ENCODE data around the gene UGGT1. TPM values are rescaled to one million over a fixed set of nuclear protein-coding genes. Genes with fewer than 3 reads are reported as not detected.

The UGGT1 gene, protein sequence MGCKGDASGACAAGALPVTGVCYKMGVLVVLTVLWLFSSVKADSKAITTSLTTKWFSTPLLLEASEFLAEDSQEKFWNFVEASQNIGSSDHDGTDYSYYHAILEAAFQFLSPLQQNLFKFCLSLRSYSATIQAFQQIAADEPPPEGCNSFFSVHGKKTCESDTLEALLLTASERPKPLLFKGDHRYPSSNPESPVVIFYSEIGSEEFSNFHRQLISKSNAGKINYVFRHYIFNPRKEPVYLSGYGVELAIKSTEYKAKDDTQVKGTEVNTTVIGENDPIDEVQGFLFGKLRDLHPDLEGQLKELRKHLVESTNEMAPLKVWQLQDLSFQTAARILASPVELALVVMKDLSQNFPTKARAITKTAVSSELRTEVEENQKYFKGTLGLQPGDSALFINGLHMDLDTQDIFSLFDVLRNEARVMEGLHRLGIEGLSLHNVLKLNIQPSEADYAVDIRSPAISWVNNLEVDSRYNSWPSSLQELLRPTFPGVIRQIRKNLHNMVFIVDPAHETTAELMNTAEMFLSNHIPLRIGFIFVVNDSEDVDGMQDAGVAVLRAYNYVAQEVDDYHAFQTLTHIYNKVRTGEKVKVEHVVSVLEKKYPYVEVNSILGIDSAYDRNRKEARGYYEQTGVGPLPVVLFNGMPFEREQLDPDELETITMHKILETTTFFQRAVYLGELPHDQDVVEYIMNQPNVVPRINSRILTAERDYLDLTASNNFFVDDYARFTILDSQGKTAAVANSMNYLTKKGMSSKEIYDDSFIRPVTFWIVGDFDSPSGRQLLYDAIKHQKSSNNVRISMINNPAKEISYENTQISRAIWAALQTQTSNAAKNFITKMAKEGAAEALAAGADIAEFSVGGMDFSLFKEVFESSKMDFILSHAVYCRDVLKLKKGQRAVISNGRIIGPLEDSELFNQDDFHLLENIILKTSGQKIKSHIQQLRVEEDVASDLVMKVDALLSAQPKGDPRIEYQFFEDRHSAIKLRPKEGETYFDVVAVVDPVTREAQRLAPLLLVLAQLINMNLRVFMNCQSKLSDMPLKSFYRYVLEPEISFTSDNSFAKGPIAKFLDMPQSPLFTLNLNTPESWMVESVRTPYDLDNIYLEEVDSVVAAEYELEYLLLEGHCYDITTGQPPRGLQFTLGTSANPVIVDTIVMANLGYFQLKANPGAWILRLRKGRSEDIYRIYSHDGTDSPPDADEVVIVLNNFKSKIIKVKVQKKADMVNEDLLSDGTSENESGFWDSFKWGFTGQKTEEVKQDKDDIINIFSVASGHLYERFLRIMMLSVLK (N-terminal part only)
- 101 and 122 TPM in 2 replicates for total RNA-seq

- DNase-seq: peak; percentile 99
These were observed at the start of gene UGGT1 for GRCh38 chr2:128090945-128091725. TSS of gene UGGT1 (plus strand) at chr2:128091200. CDS start at chr2:128091358, 158 bp downstream.

- no peak for DNase-seq
These were observed 49.4 kb upstream of the UGGT1 start for GRCh38 chr2:128041561-128041960.

DNA sequence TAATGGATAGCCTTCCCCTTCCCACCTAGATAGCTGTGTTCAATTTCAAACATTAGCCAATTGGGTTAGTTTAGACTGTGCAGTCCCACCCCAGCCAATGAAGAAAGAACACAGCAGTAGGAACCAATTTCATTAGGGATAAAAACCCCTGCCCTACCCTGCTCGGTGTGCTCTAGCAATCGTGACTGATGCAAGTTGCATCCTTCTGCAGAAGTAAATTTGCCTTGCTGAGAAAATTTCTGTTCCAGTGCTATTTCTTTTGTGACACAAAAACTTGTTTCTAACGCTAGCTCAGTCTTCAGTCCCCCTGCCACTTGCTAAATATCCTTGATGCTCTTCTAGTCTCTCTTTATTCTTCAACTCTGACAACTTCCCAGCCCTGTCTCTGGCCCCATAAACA, 48.0 kb upstream of the UGGT1 start:
- DNase-seq: no peak

DNA sequence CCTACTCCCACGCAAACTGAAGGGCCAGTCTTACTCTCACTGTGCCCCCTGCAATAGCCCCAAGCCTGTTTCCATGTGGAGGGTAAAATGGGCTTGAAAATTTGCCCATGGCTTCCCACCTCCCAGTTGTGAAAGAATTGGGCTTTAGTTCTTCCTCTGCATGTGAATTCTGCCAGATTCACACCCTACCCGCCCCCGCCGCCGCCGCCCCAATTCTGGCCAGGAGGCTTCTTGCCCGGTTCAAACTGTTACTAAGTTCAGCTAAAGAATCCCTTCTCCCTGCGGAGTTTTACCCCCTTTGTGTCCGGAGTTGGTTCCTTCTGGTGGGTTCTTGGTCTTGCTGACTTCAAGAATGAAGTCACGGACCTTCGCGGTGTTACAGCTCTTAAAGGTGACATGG, 37.7 kb upstream of the UGGT1 start:
- DNase-seq: no peak

- no peak for DNase-seq
These were observed 36.7 kb upstream of the UGGT1 start for GRCh38 chr2:128054104-128054885.

GRCh38 chr2:128057334-128057733, 33.7 kb upstream of the UGGT1 start:
- DNase-seq: no peak

GRCh38 chr2:128058114-128058513, 32.9 kb upstream of the UGGT1 start:
- DNase-seq: no peak

- no peak for DNase-seq
These were observed 28.4 kb upstream of the UGGT1 start for GRCh38 chr2:128062571-128062970.

DNA sequence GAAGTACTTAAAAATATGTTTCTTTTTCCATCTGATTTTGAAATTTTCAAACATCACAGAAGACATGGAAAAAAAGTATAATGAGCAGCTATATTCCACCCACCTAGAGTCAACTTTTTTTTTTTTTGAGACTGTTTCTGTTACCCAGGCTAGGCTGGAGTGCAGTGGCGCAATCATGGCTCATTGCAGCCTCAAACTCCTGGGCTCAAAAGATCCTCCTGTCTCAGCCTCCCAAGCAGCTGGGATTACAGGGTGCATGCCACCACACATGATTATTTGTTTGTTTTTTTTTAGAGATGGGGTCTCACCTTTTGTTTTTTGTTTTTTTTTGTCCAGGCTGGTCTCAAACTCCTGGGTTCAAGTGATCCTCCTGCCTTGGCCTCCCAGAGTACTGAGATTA, 26.6 kb upstream of the UGGT1 start:
- DNase-seq: no peak

DNA sequence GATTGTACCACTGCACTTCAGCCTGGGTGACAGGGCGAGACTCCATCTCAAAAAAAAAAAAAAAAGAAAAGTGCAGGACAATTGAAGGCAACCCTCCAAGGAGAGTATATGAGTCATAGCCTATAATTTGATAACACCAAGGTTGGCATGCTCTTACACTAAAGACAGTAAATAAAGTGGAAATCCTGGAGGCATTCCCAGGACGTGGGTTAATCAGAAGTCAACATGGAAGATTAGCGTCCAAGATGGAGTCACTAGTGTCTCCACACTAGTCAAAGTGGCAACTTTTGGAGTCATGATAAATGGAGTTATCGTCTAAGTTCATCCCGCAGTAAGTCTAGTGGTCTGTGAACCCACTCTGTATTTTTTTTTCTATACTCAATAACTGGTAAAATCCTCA, 21.2 kb upstream of the UGGT1 start:
- peak; percentile 41 for DNase-seq

GRCh38 chr2:128073278-128073677, 17.7 kb upstream of the UGGT1 start:
- no peak for DNase-seq

DNA sequence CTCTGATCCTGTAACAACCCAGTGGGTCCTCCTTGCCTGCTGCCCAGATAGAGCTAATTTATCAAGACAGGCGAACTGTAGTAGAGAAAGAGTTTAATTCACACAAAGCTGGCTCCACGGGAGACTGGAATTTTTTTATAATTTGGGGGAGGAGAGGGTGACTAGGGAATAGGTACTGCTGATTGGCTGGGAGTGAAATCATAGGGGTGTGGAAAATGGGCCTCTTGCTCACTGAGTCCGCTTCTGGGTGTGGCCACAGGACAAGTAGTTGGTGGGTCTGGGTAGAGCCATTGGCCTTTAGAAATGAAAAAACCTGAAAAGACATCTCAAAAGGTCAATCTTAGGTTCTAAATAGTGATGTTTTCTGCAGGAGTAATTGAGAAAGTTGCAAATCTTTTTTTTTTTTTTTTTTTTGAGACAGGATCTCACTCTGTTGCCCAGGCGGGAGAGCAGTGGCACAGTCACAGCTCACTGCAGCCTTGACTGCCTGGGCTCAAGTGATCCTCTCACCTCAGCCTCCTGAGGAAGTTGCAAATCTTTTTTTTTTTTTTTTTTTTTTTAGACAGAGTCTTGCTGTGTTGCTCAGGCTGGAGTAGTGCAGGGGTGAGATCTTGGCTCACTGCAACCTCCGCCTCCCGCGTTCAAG, 14.4 kb upstream of the UGGT1 start:
- DNase-seq: no peak

- no peak for DNase-seq
These were observed 6.2 kb upstream of the UGGT1 start for GRCh38 chr2:128084757-128085156.

- DNase-seq: no peak
These were observed 4.8 kb upstream of the UGGT1 start for GRCh38 chr2:128086244-128086643.

GRCh38 chr2:128090575-128090944, 440 bp upstream of the UGGT1 start:
- DNase-seq: no peak

DNA sequence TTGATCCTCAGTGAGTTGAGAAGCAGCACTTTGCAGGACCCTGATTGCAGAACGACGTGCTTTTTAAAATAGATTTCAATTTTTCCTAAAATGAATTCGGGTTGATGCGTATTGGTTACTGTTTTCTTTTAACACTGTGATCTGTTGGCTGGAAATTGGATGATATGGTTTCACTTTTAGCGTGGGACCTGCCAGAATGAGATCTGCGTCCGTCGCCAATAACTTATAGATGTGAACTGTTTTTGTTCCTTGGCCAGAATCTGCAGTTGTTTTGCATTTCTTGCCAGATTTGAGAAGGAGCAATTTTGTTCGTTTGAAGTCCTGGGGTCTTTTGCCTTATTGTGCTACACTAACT, 703 bp downstream of the UGGT1 start:
- peak; percentile 49 for DNase-seq

- DNase-seq: no peak
These were observed 1.7 kb downstream of the UGGT1 start for GRCh38 chr2:128092656-128093055.

DNA sequence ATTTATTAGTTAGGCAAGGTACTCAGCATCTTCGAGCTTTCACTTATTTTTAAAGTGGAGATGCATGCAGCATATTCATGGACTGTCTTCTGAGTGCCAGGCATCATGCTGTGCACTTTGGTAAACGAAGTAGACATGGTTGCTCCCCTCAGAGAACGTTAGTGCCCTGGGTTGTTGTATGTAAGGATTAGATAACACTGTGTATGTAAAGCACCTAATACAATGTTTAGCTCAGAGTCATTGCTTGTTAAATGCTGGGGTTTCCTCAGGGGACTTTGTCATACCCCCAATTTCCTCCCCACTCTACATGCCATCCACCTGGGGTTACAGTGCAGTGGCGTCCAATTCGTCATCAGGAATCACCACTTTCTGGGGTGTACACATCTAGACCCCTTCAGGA, 2.8 kb downstream of the UGGT1 start:
- DNase-seq: no peak

DNA sequence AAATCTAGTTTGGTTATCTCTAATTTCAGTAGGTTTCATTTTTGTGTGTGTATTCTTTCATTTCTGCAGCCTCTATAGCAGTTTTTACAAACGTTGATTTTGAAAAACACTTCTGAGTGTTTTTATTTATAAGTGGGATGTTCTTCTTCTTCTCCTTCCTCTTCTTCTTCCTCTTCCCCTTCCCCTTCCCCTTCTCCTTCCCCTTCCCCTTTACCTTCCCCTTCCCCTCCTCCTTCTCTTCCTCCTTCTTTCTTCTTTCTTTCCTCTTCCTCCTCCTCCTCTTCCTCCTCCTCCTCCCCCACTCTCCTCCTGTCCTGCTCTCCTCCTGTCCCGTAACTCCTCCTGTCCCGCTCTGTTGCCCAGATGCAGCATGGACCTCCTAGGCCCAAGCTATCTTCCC, 4.2 kb downstream of the UGGT1 start:
- no peak for DNase-seq

DNA sequence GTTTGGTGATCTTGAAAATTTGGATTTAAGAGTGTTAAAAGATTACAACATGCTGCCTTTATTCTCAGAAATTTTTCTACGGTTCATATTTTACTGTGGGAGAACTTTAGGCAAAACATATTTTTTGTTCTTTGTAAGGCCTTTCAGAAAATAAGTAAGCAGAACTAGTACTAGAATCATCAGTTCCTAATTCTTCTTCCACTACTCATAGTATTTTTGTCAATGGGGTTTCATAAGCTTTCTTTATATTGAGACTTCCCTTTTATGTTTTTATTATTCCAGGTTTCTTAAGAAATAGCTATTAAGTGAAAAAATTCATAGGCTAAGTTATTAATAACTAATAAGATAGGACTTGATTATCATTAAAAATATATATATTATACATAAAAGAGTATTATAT, 12.4 kb downstream of the UGGT1 start:
- no peak for DNase-seq

DNA sequence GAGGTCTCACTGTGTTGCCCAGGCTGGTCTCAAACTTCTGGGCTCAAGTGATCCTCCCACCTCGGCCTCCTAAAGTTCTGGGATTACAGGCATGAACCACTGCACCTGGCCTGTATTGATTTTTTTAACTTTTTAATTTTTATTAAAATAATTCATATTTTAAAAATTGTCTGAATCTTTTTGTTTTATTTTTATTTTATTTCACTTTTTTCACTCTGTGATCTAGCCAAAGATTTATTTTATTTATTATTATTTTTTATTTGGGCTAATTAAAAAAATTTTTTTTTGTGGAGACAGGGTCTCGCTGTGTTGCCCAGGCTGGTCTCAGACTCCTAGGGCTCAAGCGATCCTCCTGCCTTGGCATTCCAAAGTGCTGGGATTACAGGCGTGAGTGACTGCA, 14.1 kb downstream of the UGGT1 start:
- no peak for DNase-seq

Data from dermis blood vessel endothelial cell (primary cell).